ENCODE measurements around the gene NNAT. TPM values are rescaled to one million over a fixed set of nuclear protein-coding genes. Genes with fewer than 3 reads are reported as not detected.

Gene NNAT
- total RNA-seq, 1 donor from 2014 or later: 0.52 TPM

GRCh38 chr20:37523911-37524700 lies 3.1 kb downstream of the NNAT start:
- no peak for DNase-seq (ENCODE audit: low spot score)

- DNase-seq (ENCODE audit: low spot score): no peak
Measured at GRCh38 chr20:37524859-37525708, 4.0 kb downstream of the NNAT start.

- DNase-seq (ENCODE audit: low spot score): no peak
Measured at GRCh38 chr20:37525810-37526209, 4.8 kb downstream of the NNAT start.

GRCh38 chr20:37526238-37526838 lies 5.3 kb downstream of the NNAT start:
- peak; percentile 70 for DNase-seq (ENCODE audit: low spot score)

GRCh38 chr20:37526839-37527637 lies 6.0 kb downstream of the NNAT start:
- no peak for DNase-seq (ENCODE audit: low spot score)

- peak; percentile 90 for DNase-seq (ENCODE audit: low spot score)
Measured at GRCh38 chr20:37527638-37528445, 6.8 kb downstream of the NNAT start, which contains the start of gene BLCAP. Gene BLCAP (minus strand): TSS chr20:37527876. CDS start chr20:37519174, 8,702 bp downstream.

- DNase-seq (ENCODE audit: low spot score): no peak
Measured at GRCh38 chr20:37528446-37529213, 7.6 kb downstream of the NNAT start.

GRCh38 chr20:37529214-37529967 lies 8.3 kb downstream of the NNAT start:
- DNase-seq (ENCODE audit: low spot score): no peak

- no peak for DNase-seq (ENCODE audit: low spot score)
Measured at GRCh38 chr20:37529968-37530600, 9.0 kb downstream of the NNAT start.

- no peak for DNase-seq (ENCODE audit: low spot score)
Measured at GRCh38 chr20:37530696-37531095, 9.6 kb downstream of the NNAT start.

GRCh38 chr20:37531856-37532255 lies 10.8 kb downstream of the NNAT start:
- no peak for DNase-seq (ENCODE audit: low spot score)

- no peak for DNase-seq (ENCODE audit: low spot score)
Measured at GRCh38 chr20:37533154-37533715, 12.2 kb downstream of the NNAT start.

- no peak for DNase-seq (ENCODE audit: low spot score)
Measured at GRCh38 chr20:37534401-37535157, 13.5 kb downstream of the NNAT start.

GRCh38 chr20:37535443-37536132 lies 14.5 kb downstream of the NNAT start:
- DNase-seq (ENCODE audit: low spot score): no peak

GRCh38 chr20:37537505-37537904 lies 16.5 kb downstream of the NNAT start:
- DNase-seq (ENCODE audit: low spot score): no peak

- no peak for DNase-seq (ENCODE audit: low spot score)
Measured at GRCh38 chr20:37538003-37538402, 17.0 kb downstream of the NNAT start.

GRCh38 chr20:37539424-37539823 lies 18.4 kb downstream of the NNAT start:
- no peak for DNase-seq (ENCODE audit: low spot score)

All from ureter (tissue), 1 donor.